Endodermal cell (in vitro differentiated cells): ENCODE measurements around the gene AKNAD1. TPM values are rescaled to one million over a fixed set of nuclear protein-coding genes. Genes with fewer than 3 reads are reported as not detected.

Experiments used
- DNase-seq: peaks from one replicate; pipeline ENCODE4 v3.0.0-alpha.2; 2017
- H3K27ac ChIP-seq: 2 replicates; pipeline ENCODE4 v1.5.1; 2013; ENCODE audit warnings: mild to moderate bottlenecking, low read depth, low read length, moderate library complexity
- H3K27me3 ChIP-seq: 2 replicates; pipeline ENCODE4 v1.6.1; 2013; ENCODE audit warnings: mild to moderate bottlenecking, low read length, moderate library complexity; ENCODE audit not compliant: insufficient read depth, control insufficient read depth, poor library complexity, severe bottlenecking
- H3K36me3 ChIP-seq: 2 replicates; pipeline ENCODE4 v1.7.0; 2013; ENCODE audit warnings: mild to moderate bottlenecking, low read length, moderate library complexity; ENCODE audit not compliant: control insufficient read depth, insufficient read depth
- H3K4me1 ChIP-seq: one replicate; pipeline ENCODE4 v1.7.0; 2013; ENCODE audit warnings: low read length; ENCODE audit not compliant: control insufficient read depth, insufficient read depth
- H3K4me3 ChIP-seq: 2 replicates; pipeline ENCODE4 v1.5.1; 2013; ENCODE audit warnings: mild to moderate bottlenecking, low read length, moderate library complexity
- H3K9ac ChIP-seq: 2 replicates; pipeline ENCODE4 v1.6.1; 2013; ENCODE audit warnings: mild to moderate bottlenecking, low read length, moderate library complexity; ENCODE audit not compliant: poor library complexity, severe bottlenecking; ENCODE audit errors: extremely low read depth
- H3K9me3 ChIP-seq: 2 replicates; pipeline ENCODE4 v1.6.1; 2013; ENCODE audit warnings: mild to moderate bottlenecking, low read length, moderate library complexity; ENCODE audit not compliant: control insufficient read depth
- H3K27ac Mint-ChIP-seq: 2 replicates; pipeline ENCODE4 v1.8.0; 2020; ENCODE audit warnings: mixed read lengths
- H3K27me3 Mint-ChIP-seq: 2 replicates; pipeline ENCODE4 v1.8.0; 2021; ENCODE audit warnings: mild to moderate bottlenecking, mixed read lengths; ENCODE audit not compliant: insufficient read depth
- H3K36me3 Mint-ChIP-seq: 2 replicates; pipeline ENCODE4 v1.8.0; 2020; ENCODE audit warnings: low read depth, mixed read lengths
- H3K4me1 Mint-ChIP-seq: 2 replicates; pipeline ENCODE4 v1.8.0; 2020; ENCODE audit warnings: mixed read lengths
- H3K4me3 Mint-ChIP-seq: 2 replicates; pipeline ENCODE4 v1.8.0; 2020; ENCODE audit warnings: mild to moderate bottlenecking, moderate library complexity, mixed read lengths
- H3K9me3 Mint-ChIP-seq: 2 replicates; pipeline ENCODE4 v1.8.0; 2020; ENCODE audit warnings: mild to moderate bottlenecking, mixed read lengths
- WGBS, 2 experiments: methylation state at CpG; one replicate each; pipeline versions ENCODE4 v1.1.5 to v1.1.7; 2013; ENCODE audit warnings: missing lambda C conversion rate in 2 of 2, mixed read lengths in 1 of 2; ENCODE audit not compliant: insufficient coverage in 1 of 2, insufficient read length in 1 of 2; 5-methylcytosine and 5-hydroxymethylcytosine counted together
- total RNA-seq, 2 donors: library from RNA; stranded (reverse); fragmentation: NEBNext Ultra II Directional in 1 of 2; extraction: Animal tissue kit (Norgen Biotek cat#: 25700) in 1 of 2; gene quantifications; 2 replicates in 1 of 2; 3 replicates in 1 of 2; pipeline ENCODE4 v1.2.1, GENCODE V29; 2021
- TF ChIP-seq, protein P1 (sequence below): fragments of 200-600 bp; sonication (generic); conservative IDR thresholded peaks from 2 replicates; pipeline ENCODE4 v1.5.0; 2021; ENCODE audit warnings: antibody characterized with exemption, mild to moderate bottlenecking

AKNAD1 gene
- total RNA-seq, 2 donors from 2014 or later = 0.20 to 2.0 TPM

DNA sequence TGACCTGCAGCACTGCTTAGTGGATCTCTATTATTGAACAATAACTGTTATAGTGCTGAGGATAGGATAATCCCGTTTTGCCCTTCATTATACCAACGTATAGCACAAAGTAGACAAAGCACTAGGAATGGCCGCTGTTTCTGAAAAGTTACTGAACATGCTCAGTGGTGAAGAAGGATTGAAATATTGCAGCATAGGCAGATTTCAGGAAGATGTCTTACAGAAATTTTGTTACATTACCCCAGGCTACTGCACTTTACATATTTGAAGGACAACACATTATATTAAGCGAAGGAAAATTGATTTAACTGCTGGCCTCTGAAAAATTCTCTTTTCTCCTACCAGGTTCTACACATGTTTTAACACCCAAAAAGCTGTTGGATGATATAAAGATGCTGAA lies 48.5 kb downstream of the AKNAD1 start:
- Histone ChIP-seq H3K36me3 (peaks cover 53% of the 10 kb centered on the region), H3K4me3 (no peak overlapping the region), H3K9me3 (no peaks in the 10 kb centered on the region), H3K4me1 (no peaks in the 10 kb centered on the region), H3K9ac (no peak overlapping the region), H3K27ac (no peak overlapping the region), H3K27me3 (no peaks in the 10 kb centered on the region)
- H3K4me3 Mint-ChIP-seq = no peak overlapping the region
- no peaks in the 10 kb centered on the region for H3K9me3 Mint-ChIP-seq
- TF ChIP-seq, protein P1, sequence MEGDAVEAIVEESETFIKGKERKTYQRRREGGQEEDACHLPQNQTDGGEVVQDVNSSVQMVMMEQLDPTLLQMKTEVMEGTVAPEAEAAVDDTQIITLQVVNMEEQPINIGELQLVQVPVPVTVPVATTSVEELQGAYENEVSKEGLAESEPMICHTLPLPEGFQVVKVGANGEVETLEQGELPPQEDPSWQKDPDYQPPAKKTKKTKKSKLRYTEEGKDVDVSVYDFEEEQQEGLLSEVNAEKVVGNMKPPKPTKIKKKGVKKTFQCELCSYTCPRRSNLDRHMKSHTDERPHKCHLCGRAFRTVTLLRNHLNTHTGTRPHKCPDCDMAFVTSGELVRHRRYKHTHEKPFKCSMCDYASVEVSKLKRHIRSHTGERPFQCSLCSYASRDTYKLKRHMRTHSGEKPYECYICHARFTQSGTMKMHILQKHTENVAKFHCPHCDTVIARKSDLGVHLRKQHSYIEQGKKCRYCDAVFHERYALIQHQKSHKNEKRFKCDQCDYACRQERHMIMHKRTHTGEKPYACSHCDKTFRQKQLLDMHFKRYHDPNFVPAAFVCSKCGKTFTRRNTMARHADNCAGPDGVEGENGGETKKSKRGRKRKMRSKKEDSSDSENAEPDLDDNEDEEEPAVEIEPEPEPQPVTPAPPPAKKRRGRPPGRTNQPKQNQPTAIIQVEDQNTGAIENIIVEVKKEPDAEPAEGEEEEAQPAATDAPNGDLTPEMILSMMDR = no peak
- DNase-seq = no peak
- H3K27ac Mint-ChIP-seq = no peak overlapping the region
- 100% methylated on average over 3 to 4 of the region's 4 CpGs for WGBS, 2 experiments
- H3K36me3 Mint-ChIP-seq = peaks cover 27% of the 10 kb centered on the region
- no peaks in the 10 kb centered on the region for H3K27me3 Mint-ChIP-seq
- peaks cover 5% of the 10 kb centered on the region for H3K4me1 Mint-ChIP-seq

DNA sequence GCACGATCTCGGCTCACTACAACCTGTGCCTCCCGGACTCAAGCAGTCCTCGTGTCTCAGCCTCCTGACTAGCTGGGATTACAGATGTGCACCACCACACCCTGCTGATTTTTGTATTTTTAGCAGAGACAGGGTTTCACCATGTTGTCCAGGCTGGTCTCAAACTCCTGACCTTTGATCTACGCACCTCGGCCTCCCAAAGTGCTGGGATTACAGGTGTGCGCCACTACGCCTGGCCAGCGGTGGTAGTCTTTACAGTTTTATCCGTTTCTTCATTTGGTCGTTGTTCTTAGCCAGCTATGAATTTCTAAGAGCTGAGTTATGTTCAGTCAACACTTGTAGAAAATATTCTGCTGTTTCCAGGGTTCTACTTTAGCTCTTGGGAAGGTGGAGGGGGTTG lies 53.3 kb downstream of the AKNAD1 start:
- WGBS, 2 experiments = 98% methylated on average over 11 of the region's 11 CpGs
- no peaks in the 10 kb centered on the region for H3K4me1 Mint-ChIP-seq
- Histone ChIP-seq H3K4me1 (no peaks in the 10 kb centered on the region), H3K36me3 (peaks cover 80% of the 10 kb centered on the region), H3K9ac (no peak overlapping the region), H3K9me3 (no peaks in the 10 kb centered on the region), H3K27me3 (no peaks in the 10 kb centered on the region), H3K4me3 (no peak overlapping the region), H3K27ac (no peak overlapping the region)
- TF ChIP-seq, protein P1 = no peak
- H3K27ac Mint-ChIP-seq = peak overlapping the region; percentile 20
- peaks cover 47% of the 10 kb centered on the region for H3K36me3 Mint-ChIP-seq
- DNase-seq = no peak
- no peak overlapping the region for H3K4me3 Mint-ChIP-seq
- no peaks in the 10 kb centered on the region for H3K27me3 Mint-ChIP-seq
- no peaks in the 10 kb centered on the region for H3K9me3 Mint-ChIP-seq

DNA sequence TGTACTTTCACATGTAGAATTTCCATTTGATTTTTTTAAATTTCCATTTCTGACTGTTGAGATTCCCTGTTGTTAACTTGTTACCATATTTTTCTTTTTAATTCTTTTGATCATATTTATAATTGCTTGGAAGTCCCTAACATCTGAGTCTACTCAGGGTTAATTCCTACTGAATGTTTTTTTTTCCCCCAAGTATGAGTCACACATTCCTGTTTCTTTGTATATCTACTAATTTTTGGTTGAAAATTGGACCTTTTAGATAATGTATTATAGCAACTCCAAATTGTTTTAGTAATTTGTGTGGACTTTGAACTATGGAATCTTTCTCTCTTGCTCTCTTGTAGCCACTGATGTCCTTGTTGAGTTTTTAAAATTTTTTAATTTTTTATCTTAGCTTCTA lies 55.8 kb downstream of the AKNAD1 start:
- no peak overlapping the region for H3K9ac ChIP-seq
- H3K4me3 ChIP-seq = no peak overlapping the region
- Mint-ChIP-seq H3K4me3 (no peak overlapping the region), H3K27me3 (no peaks in the 10 kb centered on the region), H3K4me1 (no peaks in the 10 kb centered on the region), H3K27ac (no peak overlapping the region), H3K9me3 (no peaks in the 10 kb centered on the region), H3K36me3 (peaks cover 45% of the 10 kb centered on the region)
- no peaks in the 10 kb centered on the region for H3K9me3 ChIP-seq
- no peaks in the 10 kb centered on the region for H3K4me1 ChIP-seq
- no peaks in the 10 kb centered on the region for H3K27me3 ChIP-seq
- TF ChIP-seq, protein P1 = no peak
- peaks cover 80% of the 10 kb centered on the region for H3K36me3 ChIP-seq
- DNase-seq = no peak
- H3K27ac ChIP-seq = no peak overlapping the region
